Naive B cell (primary cell): ENCODE measurements around the gene CPNE7. TPM values are rescaled to one million over a fixed set of nuclear protein-coding genes. Genes with fewer than 3 reads are reported as not detected.

ENCODE experiments used
- ATAC-seq, 2 donors: fragments of 150-1000 bp; cut with Tn5 transposase; 2 replicates each; pipeline ENCODE4 v1.10.0; 2021; ENCODE audit warnings: low read depth in 2 of 2, mild to moderate bottlenecking in 2 of 2, moderate library complexity in 2 of 2
- DNase-seq: peaks from one replicate; pipeline ENCODE4 v3.0.0; 2022
- H3K27ac Mint-ChIP-seq, 6 donors: one replicate each; pipeline ENCODE4 v1.8.0; 2020 to 2022; ENCODE audit warnings: mild to moderate bottlenecking in 6 of 6, mixed read lengths in 6 of 6, moderate library complexity in 5 of 6, inconsistent platforms in 2 of 6
- H3K27me3 Mint-ChIP-seq, 3 donors: one replicate each; pipeline ENCODE4 v1.8.0; 2021 to 2022; ENCODE audit warnings: mixed read lengths in 3 of 3, mild to moderate bottlenecking in 1 of 3
- H3K36me3 Mint-ChIP-seq, 2 donors: one replicate each; pipeline ENCODE4 v1.8.0; 2020 to 2022; ENCODE audit warnings: mixed read lengths in 2 of 2, inconsistent platforms in 1 of 2, mild to moderate bottlenecking in 1 of 2
- H3K4me1 Mint-ChIP-seq, 3 donors: one replicate each; pipeline ENCODE4 v1.8.0; 2020 to 2022; ENCODE audit warnings: mixed read lengths in 3 of 3, inconsistent platforms in 1 of 3, mild to moderate bottlenecking in 1 of 3, moderate library complexity in 1 of 3
- H3K4me3 Mint-ChIP-seq, 8 donors: one replicate each; pipeline ENCODE4 v1.8.0; 2020 to 2022; ENCODE audit warnings: mild to moderate bottlenecking in 8 of 8, mixed read lengths in 8 of 8, moderate library complexity in 8 of 8, inconsistent platforms in 2 of 8
- H3K9me3 Mint-ChIP-seq, 7 donors: one replicate each; pipeline ENCODE4 v1.8.0; 2020 to 2022; ENCODE audit warnings: mixed read lengths in 7 of 7, mild to moderate bottlenecking in 5 of 7, inconsistent platforms in 2 of 7, moderate library complexity in 1 of 7
- polyA plus RNA-seq, 6 donors: library from polyadenylated mRNA; unstranded; fragments of 300-500 nt; fragmentation: Illumina TruSeq; gene quantifications; one replicate each; pipeline ENCODE4 v1.2.3, GENCODE V29; 2021; ENCODE audit warnings: low read depth in 6 of 6

The CPNE7 gene
- not detected for polyA plus RNA-seq

DNA sequence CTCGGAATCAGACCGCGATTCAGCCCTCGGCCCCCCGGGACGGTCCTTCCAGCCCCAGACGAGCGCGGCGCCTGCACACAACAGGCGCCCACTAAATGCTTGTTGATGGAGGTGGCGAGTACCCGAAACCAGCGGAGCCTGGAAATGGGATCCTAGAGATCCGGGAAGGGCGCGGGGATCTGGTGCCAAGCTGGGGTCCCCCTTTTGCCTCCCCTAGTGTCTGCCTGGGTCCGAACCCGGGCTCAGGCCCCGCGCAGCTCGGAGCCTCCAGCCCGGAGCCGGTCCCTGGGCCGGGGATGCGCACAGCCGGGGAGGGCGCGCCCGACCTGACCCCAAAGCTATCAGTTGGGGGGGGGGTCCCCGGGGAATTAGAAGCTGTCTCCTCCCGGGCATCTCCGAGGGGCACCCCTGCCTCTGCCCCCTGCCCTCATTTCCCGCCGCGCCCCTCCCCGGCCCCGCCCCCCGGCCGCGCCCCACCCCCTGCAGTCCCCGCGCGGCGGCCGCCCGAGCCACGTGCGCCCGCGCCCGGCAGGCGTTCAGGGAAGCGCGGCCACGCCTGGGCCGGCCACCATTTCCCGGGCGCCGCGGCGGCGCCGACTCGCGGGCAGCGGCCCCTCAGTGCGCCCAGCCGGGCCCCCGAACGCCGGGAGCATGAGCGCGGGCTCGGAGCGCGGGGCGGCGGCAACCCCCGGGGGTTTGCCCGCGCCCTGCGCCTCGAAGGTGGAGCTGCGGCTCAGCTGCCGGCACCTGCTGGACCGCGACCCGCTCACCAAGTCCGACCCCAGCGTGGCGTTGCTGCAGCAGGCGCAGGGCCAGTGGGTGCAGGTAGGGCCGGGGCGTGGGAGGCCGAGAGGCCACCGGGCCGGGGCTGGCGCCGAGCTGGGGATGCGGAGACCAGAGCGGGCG, at the start of gene CPNE7:
Gene CPNE7 (plus strand): TSS at position 512 of the 906 bp plus-strand sequence. CDS start 140 bp downstream, at position 652.
- Mint-ChIP-seq H3K9me3 (no peaks in the 10 kb centered on the region), H3K4me1 (peaks cover 14 to 20% (median 16%) of the 10 kb centered on the region in 3 donors), H3K36me3 (no peaks in the 10 kb centered on the region), H3K4me3 (peak within 1 kb of the TSS in 7 of 8 donors; percentile 76 to 89 (median 80)), H3K27ac (peak within 1 kb of the TSS in 2 of 6 donors; percentile 47 to 51), H3K27me3 (peaks cover 0 to 26% (median 5%) of the 10 kb centered on the region in 3 donors)
- DNase-seq (no peak), ATAC-seq (peak; percentile 50 to 64)

DNA sequence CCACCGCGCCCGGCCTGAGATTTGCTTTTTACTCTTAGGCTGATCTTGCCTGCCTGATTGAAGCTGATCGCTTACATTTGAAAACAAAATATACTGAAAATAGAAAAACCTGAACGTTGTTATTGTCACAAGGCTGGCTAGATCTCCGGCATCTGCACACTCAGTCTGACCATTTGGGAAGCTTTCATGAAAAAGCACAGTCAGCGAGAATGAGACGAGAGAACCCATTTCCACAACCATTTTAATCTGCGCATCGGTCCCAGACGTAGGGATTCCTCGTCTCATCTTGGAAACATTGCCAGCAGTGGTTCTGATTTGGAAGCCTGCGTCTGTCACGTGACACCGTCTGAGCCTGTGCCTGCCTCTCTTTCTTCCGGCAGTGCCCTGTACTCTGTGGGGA, 46.5 kb upstream of the CPNE7 start:
- Mint-ChIP-seq H3K27me3 (no peaks in the 10 kb centered on the region), H3K9me3 (peaks cover 0 to 2% (median 0%) of the 10 kb centered on the region in 7 donors), H3K4me3 (no peak overlapping the region), H3K36me3 (peaks cover 0 to 16% of the 10 kb centered on the region in 2 donors), H3K4me1 (peaks cover 9 to 32% (median 16%) of the 10 kb centered on the region in 3 donors), H3K27ac (no peak overlapping the region)
- ATAC-seq (no peak), DNase-seq (no peak)

- Mint-ChIP-seq H3K36me3 (peaks cover 0 to 18% of the 10 kb centered on the region in 2 donors), H3K4me1 (peaks cover 14 to 31% (median 20%) of the 10 kb centered on the region in 3 donors), H3K4me3 (no peak overlapping the region), H3K27me3 (no peaks in the 10 kb centered on the region), H3K9me3 (peaks cover 0 to 2% (median 0%) of the 10 kb centered on the region in 7 donors), H3K27ac (no peak overlapping the region)
- no peak for ATAC-seq
- no peak for DNase-seq
Measured at GRCh38 chr16:89530401-89531381, 44.9 kb upstream of the CPNE7 start.

DNA sequence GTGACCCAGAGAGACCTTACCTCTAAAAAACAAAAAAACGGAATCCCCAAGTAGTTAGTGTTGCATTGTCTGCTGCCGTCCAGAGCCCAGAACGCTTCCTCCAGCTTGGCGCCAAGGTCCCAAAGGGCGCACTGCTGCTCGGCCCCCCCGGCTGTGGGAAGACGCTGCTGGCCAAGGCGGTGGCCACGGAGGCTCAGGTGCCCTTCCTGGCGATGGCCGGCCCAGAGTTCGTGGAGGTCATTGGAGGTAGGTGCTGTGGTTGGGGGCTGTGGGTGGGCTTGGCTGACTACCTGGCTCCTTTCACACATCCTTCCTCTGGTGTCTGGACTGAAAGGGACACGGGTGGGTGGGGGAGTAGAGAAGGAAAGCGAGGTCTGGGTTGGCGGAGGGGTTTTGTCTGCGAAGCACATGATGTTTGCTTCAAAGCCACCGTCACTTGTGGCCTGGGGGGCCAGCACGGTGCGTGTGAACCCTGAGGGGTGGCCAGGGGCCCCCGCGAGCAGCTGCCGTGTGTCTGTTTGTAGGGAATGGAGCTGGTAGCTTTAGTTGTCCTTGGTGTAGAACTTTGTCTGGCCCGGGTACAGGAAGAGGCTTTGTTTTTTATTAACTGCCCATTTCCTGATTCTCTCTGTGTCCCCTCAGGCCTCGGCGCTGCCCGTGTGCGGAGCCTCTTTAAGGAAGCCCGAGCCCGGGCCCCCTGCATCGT, 43.6 kb upstream of the CPNE7 start:
- DNase-seq = no peak
- Mint-ChIP-seq H3K4me3 (peak overlapping the region in 1 of 8 donors; percentile 67), H3K36me3 (peaks cover 0 to 17% of the 10 kb centered on the region in 2 donors), H3K4me1 (peaks cover 14 to 23% (median 20%) of the 10 kb centered on the region in 3 donors), H3K9me3 (peaks cover 0 to 2% (median 0%) of the 10 kb centered on the region in 7 donors), H3K27ac (peak overlapping the region in 1 of 6 donors; percentile 80), H3K27me3 (no peaks in the 10 kb centered on the region)
- ATAC-seq = no peak

DNA sequence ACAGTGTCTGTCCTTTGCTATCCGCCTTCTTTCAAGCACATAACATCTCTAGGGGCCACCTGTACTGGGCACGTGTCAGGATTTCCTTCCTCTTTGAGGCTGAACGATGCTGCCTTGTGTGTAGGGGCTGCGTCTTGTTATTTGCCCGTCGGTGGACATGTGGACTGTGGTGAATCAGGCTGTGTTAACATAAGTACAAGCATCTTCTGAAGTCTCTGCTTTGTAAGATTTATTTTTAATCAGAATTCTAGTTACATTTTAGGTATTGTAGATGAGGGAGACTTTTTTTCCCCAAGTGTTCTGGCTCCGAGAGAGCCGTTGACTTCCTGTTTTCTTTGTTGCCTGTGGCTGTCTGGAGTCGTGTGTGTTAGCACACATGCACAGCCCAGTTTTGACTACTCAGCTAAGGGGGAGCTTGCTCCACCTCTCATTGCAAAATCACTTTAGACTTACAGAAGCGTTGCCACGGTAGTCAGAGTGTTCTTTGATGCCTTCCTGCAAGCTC, 41.3 kb upstream of the CPNE7 start:
- Mint-ChIP-seq H3K36me3 (peaks cover 0 to 9% of the 10 kb centered on the region in 2 donors), H3K4me3 (peak overlapping the region; percentile 1 to 87 (median 72)), H3K27me3 (no peaks in the 10 kb centered on the region), H3K9me3 (peaks cover 0 to 2% (median 0%) of the 10 kb centered on the region in 7 donors), H3K4me1 (peaks cover 14 to 23% (median 20%) of the 10 kb centered on the region in 3 donors), H3K27ac (peak overlapping the region; percentile 78 to 97 (median 94))
- DNase-seq (peak; percentile 82), ATAC-seq (peak; percentile 93 to 94)

GRCh38 chr16:89536371-89536770, 39.2 kb upstream of the CPNE7 start:
- no peak for ATAC-seq
- H3K27me3 Mint-ChIP-seq = no peaks in the 10 kb centered on the region
- H3K9me3 Mint-ChIP-seq = peaks cover 0 to 2% (median 0%) of the 10 kb centered on the region in 7 donors
- peaks cover 14 to 23% (median 20%) of the 10 kb centered on the region in 3 donors for H3K4me1 Mint-ChIP-seq
- peaks cover 0 to 11% of the 10 kb centered on the region in 2 donors for H3K36me3 Mint-ChIP-seq
- no peak overlapping the region for H3K4me3 Mint-ChIP-seq
- no peak overlapping the region for H3K27ac Mint-ChIP-seq
- no peak for DNase-seq

- peaks cover 14 to 23% (median 20%) of the 10 kb centered on the region in 3 donors for H3K4me1 Mint-ChIP-seq
- H3K27me3 Mint-ChIP-seq = no peaks in the 10 kb centered on the region
- H3K9me3 Mint-ChIP-seq = peaks cover 0 to 2% (median 0%) of the 10 kb centered on the region in 7 donors
- no peak overlapping the region for H3K4me3 Mint-ChIP-seq
- H3K36me3 Mint-ChIP-seq = peaks cover 0 to 11% of the 10 kb centered on the region in 2 donors
- peak overlapping the region in 1 of 6 donors; percentile 77 for H3K27ac Mint-ChIP-seq
- ATAC-seq (no peak), DNase-seq (no peak)
Measured at GRCh38 chr16:89536886-89537548, 38.5 kb upstream of the CPNE7 start.

GRCh38 chr16:89537549-89537925, 38.0 kb upstream of the CPNE7 start:
- peaks cover 14 to 23% (median 20%) of the 10 kb centered on the region in 3 donors for H3K4me1 Mint-ChIP-seq
- no peak overlapping the region for H3K27ac Mint-ChIP-seq
- no peak for DNase-seq
- peaks cover 0 to 2% (median 0%) of the 10 kb centered on the region in 7 donors for H3K9me3 Mint-ChIP-seq
- no peak overlapping the region for H3K4me3 Mint-ChIP-seq
- H3K27me3 Mint-ChIP-seq = no peaks in the 10 kb centered on the region
- peaks cover 0 to 11% of the 10 kb centered on the region in 2 donors for H3K36me3 Mint-ChIP-seq
- no peak for ATAC-seq

GRCh38 chr16:89538286-89538685, 37.3 kb upstream of the CPNE7 start:
- DNase-seq = no peak

DNA sequence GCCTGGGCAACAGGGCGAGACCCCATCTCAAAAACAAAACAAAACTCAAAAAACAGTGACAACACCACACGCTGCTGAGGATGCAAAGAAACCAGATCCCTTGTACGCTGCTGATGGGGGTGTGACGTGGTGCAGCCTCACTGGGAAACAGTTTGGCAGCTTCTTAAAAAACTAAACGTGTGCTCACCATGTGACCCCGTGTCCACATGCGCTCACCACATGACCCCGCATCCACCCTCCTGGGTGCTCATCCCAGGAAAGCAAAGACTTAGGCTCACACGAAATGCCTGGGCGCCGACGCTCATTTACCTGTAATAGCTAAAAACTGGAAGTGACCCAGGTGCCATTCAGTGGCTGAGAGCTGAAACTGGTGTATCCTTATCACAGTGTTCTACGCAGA, 35.0 kb upstream of the CPNE7 start:
- peaks cover 0 to under 1% (median 0%) of the 10 kb centered on the region in 3 donors for H3K4me1 Mint-ChIP-seq
- no peaks in the 10 kb centered on the region for H3K9me3 Mint-ChIP-seq
- no peak for DNase-seq
- H3K36me3 Mint-ChIP-seq = peaks cover 0 to 4% of the 10 kb centered on the region in 2 donors
- no peak for ATAC-seq
- peak overlapping the region in 1 of 8 donors; percentile 5 for H3K4me3 Mint-ChIP-seq
- H3K27ac Mint-ChIP-seq = no peak overlapping the region
- no peaks in the 10 kb centered on the region for H3K27me3 Mint-ChIP-seq

More at GRCh38 chr16:89538286-89538685, 37.3 kb upstream of the CPNE7 start:
- peaks cover 0 to 11% of the 10 kb centered on the region in 2 donors for H3K36me3 Mint-ChIP-seq
- H3K9me3 Mint-ChIP-seq = peaks cover 0 to 2% (median 0%) of the 10 kb centered on the region in 7 donors
- H3K27me3 Mint-ChIP-seq = no peaks in the 10 kb centered on the region
- H3K27ac Mint-ChIP-seq = no peak overlapping the region
- H3K4me3 Mint-ChIP-seq = no peak overlapping the region
- no peak for ATAC-seq
- H3K4me1 Mint-ChIP-seq = peaks cover 14 to 23% (median 20%) of the 10 kb centered on the region in 3 donors

- no peak for DNase-seq
Measured at GRCh38 chr16:89541792-89542191, 33.8 kb upstream of the CPNE7 start.

GRCh38 chr16:89544113-89544512, 31.4 kb upstream of the CPNE7 start:
- Mint-ChIP-seq H3K4me1 (peaks cover 2 to 10% (median 3%) of the 10 kb centered on the region in 3 donors), H3K27ac (no peak overlapping the region), H3K27me3 (no peaks in the 10 kb centered on the region), H3K36me3 (peaks cover 9 to 15% of the 10 kb centered on the region in 2 donors), H3K9me3 (no peaks in the 10 kb centered on the region), H3K4me3 (no peak overlapping the region)
- ATAC-seq = no peak
- no peak for DNase-seq

More at GRCh38 chr16:89541792-89542191, 33.8 kb upstream of the CPNE7 start:
- Mint-ChIP-seq H3K27me3 (no peaks in the 10 kb centered on the region), H3K9me3 (no peaks in the 10 kb centered on the region), H3K4me1 (no peaks in the 10 kb centered on the region), H3K27ac (no peak overlapping the region), H3K4me3 (no peak overlapping the region), H3K36me3 (peaks cover 2 to 6% of the 10 kb centered on the region in 2 donors)
- ATAC-seq = no peak
